Measurements from ENCODE around the gene REXO5.

- TF ChIP-seq MAX (IDR thresholded peaks at IDR 0.05; ENCODE audit: low read depth, low read length) (no peak), POLR2A (IDR thresholded peaks at IDR 0.05; ENCODE audit: extremely low read depth, insufficient read length) (no peak), CTCF (IDR thresholded peaks at IDR 0.05; ENCODE audit: low read depth, low read length) (no peak), MYC (IDR thresholded peaks at IDR 0.05; ENCODE audit: low read depth, low read length) (no peak)
Observed at GRCh38 chr16:20784204-20784603, 22.1 kb upstream of the REXO5 start.
